ENCODE measurements around the gene AMBP.

- TF ChIP-seq CTCF (conservative IDR thresholded peaks at IDR 0.05) (no peak), EZH2 (IDR thresholded peaks at IDR 0.05; ENCODE audit: low read depth) (no peak)
These were observed 19.5 kb upstream of the AMBP start for GRCh38 chr9:114097613-114098020.

All from PC-9 (cell line).